ENCODE results near the gene KRT78.

Gene KRT78

DNA sequence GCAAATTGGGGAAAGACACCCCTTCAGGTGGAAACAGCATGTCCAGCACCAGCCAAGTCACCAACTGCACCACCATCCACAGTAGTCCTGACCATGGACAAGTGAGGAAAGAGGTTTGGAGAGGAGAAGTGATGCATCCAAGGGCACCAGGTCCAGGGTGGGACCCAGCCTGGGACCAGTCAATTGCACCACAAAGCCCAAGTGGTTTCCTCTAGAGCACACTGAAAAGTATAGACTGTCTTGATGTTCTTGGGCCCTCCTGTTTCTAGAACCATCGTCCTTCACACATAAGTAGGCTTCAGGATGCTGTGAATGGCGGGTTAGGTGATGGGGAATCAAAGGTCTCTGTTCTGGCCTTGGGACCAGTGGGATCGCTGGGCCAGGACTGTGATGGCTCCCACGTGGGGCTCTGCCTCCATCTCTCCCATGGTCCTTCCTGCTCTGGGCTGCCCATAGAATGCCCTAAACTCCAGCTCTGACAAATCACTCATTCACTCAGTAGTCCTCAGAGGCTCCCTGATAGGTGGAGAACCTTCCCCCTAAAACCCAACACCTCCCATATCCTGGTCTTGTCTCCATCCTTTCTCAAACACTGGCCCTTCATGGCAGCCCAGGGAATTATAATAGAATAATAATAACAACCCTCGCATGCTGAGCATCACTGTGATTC lies 23.9 kb downstream of the KRT78 start:
- no peak for DNase-seq

DNA sequence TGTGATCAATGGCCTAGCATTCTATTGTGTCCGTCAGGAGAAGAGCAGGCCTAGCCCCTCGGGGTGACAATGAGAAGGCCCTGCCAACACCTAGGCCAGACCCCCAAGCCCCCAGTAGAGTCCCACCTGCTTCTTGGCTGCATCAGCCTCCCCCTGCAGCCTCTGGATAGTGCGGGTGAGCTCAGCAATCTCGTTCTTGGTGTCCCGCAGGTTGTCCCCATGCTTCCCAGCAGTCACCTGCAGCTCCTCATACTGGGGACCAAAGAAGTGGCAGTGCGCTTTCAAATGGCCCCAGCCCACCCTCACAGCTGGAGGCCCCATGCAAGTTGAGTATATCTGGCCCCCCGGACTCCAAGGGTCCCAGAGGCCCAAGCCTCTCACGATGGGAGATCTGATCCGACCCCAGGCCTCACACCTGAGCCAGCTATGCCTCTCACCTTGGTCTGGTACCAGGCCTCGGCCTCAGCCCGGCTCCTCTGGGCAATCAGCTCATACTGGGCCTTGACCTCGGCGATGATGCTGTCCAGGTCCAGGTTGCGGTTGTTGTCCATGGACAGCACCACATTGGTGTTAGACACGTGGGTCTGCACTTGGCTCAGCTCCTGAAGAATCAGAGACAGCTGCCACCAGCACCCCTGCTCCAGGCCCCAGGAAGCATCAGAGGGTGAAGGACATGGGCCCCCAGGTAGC lies 24.9 kb downstream of the KRT78 start:
- DNase-seq: no peak

- DNase-seq: no peak
These were observed 25.9 kb downstream of the KRT78 start for GRCh38 chr12:52822771-52823510.

GRCh38 chr12:52821826-52822660 lies 26.8 kb downstream of the KRT78 start:
- no peak for DNase-seq

DNA sequence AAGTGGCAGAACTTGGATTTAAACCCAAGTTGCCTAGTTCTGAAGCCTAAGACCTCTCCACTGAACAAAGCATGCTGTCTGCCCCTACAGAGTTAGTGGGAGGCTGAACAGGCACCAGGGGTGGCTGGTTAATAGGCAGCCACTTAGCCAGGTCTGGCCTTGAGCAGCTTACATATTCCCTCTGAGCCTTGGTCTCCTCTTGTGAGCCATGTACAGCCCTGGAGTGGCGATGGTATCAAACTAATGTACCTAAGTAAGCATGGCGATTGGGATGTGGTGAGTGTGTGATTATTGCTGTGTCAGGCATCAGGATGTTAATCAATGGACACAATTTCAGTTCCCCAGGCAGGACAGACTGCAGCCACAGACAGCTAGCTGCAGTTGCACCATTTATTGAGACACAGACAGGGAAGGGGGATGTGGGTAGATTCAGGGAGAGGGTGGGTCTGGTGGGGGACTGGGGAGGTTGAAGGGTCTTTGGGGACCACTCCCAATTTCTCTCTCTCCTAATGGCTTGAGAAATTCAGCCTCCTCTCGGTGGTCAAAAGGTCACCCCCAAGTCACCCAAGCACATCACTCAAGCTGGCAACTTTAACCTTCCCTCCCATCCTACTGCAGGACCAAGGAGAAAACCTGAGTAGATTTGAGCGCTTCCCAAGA lies 27.6 kb downstream of the KRT78 start:
- no peak for DNase-seq

- no peak for DNase-seq
These were observed 28.3 kb downstream of the KRT78 start for GRCh38 chr12:52820521-52820920.

DNA sequence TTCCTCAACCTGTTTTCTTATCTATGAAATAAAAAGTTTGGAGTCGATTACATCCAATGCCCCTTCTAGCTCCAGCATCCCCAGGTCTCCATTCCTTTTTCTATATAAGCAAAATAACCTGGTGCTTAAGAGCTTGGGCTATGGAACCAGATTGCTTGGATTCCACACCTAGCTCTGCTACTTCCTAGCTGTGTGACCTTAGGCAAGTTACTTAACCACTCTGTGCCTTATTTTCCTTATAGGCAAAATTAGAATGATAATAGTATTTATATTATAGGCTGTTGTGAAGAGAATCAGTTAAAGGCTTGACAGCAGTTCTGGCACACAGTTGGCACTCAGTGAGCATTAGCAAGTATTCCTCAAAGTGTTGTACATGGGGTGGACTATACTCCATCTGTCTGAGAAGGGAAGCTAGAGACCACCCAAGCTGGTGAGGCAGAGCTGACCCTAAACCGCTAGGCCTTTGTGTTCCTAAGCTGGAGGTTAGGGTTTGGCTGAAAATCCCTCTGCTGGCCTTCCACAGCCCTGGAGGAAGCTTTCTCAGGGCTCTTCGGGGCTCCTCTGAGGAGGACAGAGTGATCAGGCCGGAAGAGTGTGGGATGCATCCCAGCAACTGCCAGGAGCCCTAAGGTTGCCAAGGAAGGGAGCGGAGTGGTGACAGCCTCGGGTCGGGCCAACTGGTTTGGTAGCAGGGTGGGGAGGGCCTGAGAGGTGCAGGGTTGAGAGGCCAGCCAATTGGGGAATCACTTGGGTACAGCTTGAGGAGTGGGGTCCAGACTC lies 28.9 kb downstream of the KRT78 start:
- DNase-seq: no peak

DNA sequence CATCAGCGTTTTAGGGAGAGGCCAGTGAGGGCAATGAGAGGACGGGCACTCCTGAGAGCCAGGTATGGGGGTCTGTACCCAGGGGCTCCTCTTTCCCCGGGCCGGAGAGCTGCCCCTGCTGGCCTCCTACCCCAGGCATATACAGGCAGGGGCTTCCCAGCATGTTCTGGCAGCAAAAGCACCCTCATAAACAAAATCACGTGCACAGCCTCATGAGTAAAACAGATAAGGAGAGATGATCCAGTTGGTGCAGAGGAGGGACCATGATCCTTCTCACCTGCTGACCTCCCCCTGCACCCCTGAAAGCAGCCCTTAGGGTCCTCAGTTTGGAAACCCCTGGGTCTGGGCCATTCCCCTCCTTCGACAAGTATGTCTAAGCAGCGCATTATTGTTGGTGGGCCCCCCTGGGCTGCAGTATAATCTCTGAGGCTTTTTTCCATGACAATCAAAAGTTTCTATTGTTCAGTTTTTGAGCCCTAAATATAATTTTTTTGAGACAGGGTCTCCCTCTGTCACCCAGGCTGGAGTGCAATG lies 29.8 kb downstream of the KRT78 start:
- DNase-seq: no peak

GRCh38 chr12:52818388-52818787 lies 30.4 kb downstream of the KRT78 start:
- DNase-seq: peak; percentile 70

GRCh38 chr12:52817699-52818238 lies 31.0 kb downstream of the KRT78 start:
- DNase-seq: no peak

- no peak for DNase-seq
These were observed 31.6 kb downstream of the KRT78 start for GRCh38 chr12:52817003-52817698.

DNA sequence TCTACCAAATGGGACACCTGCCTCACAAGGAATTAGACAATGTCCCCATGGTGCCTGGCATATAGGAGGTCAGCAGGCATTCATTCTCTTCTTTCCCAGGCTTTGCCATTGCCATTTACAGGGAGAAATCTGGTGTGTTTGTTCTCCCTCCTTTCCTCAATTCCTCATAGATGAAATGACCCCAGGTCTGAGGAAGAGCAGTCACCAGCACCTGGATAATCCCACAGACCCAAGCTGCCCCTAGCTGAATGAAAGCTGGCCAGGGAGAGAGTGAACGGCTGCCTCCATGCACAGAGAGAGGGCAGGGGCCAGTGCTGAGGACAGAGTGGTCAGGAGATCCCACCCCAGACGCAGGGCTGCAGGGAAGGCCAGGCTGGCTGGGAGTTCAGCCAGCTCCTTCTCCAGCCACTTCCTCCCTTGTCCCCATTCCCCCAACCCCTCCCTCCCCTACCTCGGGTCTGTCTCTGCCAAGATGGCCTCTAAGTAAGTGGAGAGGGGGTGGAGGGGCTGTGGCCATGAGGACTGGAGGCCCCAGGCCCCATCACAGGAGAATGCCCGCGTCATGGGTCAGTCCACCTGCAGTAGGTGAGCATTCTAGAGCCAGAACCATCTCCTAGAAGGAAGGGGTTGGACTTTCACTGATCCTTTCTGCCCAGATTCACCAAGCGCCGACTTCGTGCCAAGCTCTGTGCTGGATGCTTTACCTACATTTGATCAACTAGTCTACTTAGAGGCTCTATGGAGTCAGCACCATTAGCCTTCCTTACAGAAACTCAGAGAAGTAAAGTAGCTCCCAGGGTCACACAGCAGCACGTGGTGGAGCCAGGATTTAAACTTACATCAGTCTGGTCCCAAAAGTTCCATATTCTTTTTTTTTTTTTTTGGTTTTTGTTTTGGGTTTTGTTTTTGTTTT lies 32.9 kb downstream of the KRT78 start:
- DNase-seq: no peak

DNA sequence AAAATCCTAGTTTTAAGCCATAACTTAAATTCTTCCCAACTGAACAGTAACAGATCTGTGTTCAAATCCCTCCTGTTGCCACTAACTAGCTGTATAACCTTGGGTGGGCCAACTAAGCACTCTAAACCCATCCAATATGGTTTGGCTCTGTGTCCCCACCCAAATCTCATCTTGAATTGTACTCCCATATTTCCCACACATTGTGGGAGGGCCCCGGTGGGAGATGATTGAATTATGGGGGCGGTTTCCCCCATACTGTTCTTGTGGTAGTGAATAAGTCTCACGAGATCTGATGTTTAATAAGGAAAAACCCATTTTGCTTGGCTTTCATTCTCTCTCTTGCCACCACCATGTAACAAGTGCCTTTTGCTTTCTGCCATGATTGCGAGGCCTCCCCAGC lies 33.6 kb downstream of the KRT78 start:
- no peak for DNase-seq

DNA sequence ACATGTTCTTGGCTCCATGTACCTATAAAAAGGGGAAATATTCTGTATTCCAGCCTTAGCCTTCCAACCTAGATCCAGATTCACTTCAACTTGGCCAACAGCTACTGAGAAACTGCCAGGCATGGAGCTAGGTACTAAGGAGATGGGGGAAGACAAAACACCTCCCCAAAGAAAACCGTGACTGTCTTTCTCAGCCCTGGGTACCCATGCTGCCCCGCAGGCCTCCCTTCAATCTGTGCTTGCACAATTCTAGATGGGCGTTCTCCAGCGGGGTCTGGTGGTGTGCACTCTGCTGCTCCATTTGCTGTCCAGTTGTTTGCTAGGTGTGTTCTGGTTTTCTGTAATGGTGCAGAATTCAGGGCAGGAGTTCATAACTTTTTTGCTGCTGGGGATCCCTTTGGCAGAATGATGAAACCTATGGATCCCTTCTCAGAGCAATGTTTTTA lies 34.1 kb downstream of the KRT78 start:
- DNase-seq: no peak

DNA sequence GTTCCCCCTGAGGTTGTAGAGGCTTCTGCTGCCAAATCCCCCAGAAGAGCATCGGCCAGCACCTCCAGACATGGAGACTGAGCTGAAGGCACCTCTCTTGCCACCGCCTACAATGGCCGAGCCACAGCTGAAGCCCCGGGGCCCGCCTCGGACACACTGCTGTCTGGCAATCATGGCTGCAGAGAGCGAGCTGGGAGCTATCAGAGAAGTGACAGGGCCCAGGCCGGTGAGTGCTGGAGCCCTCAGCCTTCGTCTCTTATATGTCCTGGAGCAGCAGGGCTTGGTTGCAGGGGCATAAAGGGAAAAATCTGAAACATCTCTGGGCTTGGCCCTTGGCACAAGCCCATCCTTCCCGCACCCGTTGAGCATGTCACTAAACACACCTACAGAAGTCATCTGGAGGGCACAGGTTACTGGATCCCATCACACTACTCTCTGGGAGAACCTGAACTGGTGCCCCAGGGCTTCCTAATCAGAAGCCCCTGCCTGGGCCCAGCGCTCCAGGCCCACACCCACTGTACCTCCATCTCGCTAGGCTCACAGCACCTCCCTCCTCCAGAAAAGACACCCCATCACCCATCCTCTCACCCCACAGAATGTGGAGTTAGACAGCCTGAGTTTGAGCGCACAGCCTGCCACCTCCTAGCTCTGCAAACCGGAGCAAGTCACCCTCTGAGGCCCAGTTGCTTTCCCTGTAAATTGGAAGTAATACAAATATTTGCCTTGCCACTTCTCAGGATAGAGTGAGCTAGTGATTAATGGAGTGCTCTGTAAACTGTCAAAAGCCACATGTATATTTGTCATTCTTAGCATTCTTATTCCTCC lies 34.7 kb downstream of the KRT78 start, which contains the start of gene KRT4:
TSS of gene KRT4 (minus strand) at position 232 of the 825 bp plus-strand sequence. CDS start at position 174, 58 bp downstream.
- no peak for DNase-seq

DNA sequence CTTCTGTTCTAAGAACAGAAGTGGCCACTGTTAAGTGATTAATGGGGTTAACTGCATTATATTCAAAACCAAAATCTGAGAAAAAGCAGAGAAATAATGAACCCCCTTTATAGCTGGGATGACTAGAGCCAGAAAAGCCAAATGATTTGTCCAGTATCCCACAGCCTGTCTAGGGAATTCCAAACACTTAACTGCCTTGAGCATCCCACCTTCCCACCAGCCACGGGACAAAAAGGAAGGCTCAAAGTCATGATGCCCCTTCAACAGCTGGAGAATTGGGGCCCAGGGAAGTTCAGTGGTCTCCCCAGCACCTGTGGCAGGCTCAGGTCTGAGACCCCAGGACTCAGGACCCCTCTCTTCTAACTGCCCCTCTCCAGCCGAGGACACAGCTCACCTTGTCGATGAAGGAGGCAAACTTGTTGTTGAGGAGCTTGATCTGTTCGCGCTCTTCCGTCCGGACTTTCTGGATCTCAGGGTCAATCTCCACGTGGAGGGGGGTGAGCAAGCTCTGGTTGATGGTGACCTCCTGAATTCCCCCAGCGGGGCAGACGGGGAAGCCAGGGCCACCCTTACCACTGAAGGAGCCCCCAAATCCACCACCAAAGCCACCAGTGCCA lies 35.5 kb downstream of the KRT78 start:
- no peak for DNase-seq

DNA sequence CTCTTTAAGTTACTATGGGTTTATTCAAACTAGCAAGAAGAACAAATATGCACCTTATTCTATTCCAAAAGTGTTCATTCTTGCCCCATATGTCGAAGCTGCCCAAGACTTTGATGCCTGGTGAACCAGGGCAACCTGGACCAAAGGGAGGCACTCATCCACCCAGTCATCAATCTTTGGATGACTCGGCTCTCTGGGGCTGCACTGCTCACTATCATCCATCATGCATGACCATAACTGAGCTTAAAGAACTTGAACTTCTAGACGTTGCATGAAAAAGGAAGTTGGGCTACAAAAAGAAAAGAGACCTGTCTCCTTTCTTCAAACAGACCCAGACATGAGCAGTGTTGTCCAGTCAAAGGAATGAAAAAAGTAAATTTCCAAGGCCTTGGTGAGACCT lies 36.0 kb downstream of the KRT78 start:
- DNase-seq: no peak

- no peak for DNase-seq
These were observed 36.8 kb downstream of the KRT78 start for GRCh38 chr12:52812073-52812400.
